Measurements from ENCODE around the gene LBH.

Gene LBH

DNA sequence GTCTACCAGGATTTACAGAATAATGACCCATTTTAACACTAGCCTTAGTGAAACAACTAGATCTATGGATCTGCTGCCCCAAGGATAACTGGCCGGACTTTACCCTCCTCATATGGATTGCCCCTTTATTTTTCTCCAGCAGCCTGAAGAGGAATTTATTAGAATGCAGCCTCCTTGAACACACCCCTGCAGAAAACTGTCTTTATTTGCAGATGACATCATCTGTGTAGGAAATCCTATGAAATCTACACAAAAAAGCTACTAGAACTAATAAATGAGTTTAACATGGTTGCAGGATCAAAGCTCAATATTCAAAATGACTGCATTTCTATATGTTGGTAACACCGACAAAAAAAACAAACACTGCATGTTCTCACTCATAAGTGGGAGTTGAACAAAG is 29.6 kb downstream of the LBH start:
- no peaks in the 10 kb centered on the region for H3K4me1 ChIP-seq (ENCODE audit: insufficient read depth, insufficient read length)
- H3K27me3 ChIP-seq (ENCODE audit: insufficient read depth, insufficient read length): no peaks in the 10 kb centered on the region

DNA sequence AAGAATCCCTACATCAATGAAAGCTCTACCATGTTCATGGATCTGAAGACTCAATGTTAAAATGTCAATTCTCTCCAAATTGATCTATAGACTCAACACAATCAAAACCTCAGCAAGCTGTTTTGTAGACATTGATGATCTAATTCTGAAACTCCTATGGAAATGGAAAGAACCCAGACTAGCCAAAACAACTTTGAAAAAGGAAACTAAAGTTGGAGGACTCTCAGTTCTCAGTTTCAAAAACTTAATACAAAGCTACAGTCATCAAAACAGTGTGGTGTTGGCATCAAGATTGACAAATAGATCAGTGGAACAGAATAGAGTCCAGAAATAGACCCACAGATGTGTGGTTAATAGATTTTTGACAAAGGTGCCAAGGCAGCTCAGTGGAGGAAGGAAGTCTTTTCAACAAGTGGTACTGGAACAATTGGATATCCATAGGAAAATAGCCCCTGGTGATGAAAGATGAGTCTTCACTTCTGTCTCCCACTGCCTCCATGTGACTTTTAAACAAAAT is 30.4 kb downstream of the LBH start:
- H3K36me3 ChIP-seq (ENCODE audit: insufficient read depth, insufficient read length, low read length): peaks cover 20% of the 10 kb centered on the region
- no peaks in the 10 kb centered on the region for H3K9me3 ChIP-seq (ENCODE audit: insufficient read depth, low read length)
- no peak overlapping the region for H3K9ac ChIP-seq (ENCODE audit: insufficient read length, low read depth)
- H3K4me3 ChIP-seq (ENCODE audit: insufficient read length, low read depth): no peak overlapping the region
- no peaks in the 10 kb centered on the region for H3K27me3 ChIP-seq (ENCODE audit: insufficient read depth, insufficient read length)
- no peaks in the 10 kb centered on the region for H3K4me1 ChIP-seq (ENCODE audit: insufficient read depth, insufficient read length)
- DNase-seq (ENCODE audit: low read depth, low spot score): no peak
- TF ChIP-seq YY1 (IDR thresholded peaks at IDR 0.05; ENCODE audit: insufficient read depth, insufficient read length) (no peak), SUZ12 (IDR thresholded peaks at IDR 0.05; ENCODE audit: extremely low read depth, insufficient read depth, insufficient read length) (no peak), ZNF274 (IDR thresholded peaks at IDR 0.05; ENCODE audit: low read depth, low read length) (no peak)

More for the DNA sequence above, 29.6 kb downstream of the LBH start:
- Histone ChIP-seq H3K4me3 (ENCODE audit: insufficient read length, low read depth) (no peak overlapping the region), H3K9me3 (ENCODE audit: insufficient read depth, low read length) (no peaks in the 10 kb centered on the region), H3K36me3 (ENCODE audit: insufficient read depth, insufficient read length, low read length) (peaks cover 23% of the 10 kb centered on the region), H3K9ac (ENCODE audit: insufficient read length, low read depth) (no peak overlapping the region)
- DNase-seq (ENCODE audit: low read depth, low spot score): no peak
- TF ChIP-seq YY1 (IDR thresholded peaks at IDR 0.05; ENCODE audit: insufficient read depth, insufficient read length) (no peak), SUZ12 (IDR thresholded peaks at IDR 0.05; ENCODE audit: extremely low read depth, insufficient read depth, insufficient read length) (no peak), ZNF274 (IDR thresholded peaks at IDR 0.05; ENCODE audit: low read depth, low read length) (no peak)

DNA sequence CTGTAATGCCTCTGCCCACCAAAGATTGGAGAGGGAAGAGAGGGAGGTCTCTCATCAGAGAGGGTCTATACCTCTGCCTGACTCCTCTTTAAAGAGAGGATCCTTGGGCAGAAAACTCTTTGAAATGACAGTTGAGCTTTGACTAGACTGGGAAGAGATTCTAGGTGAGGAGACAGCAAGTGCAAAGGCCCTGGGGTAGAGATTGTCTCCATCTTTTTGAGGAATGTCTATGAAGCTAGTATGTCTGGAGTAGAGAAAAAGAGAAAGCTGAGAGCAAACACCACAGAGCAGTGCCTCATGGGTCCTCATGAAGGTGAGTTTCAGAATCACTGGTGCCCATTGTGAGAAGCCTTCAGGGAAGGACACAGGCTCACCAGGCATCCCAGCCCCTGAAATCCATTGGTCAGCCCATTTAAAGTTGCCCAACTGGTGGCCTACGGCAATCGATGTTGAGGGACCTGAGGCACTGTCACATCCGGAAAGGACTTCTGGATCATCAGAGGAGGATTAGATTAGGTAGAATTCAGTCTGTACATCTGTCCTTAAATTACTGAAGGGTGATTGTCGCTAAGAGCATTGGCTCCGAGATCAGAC is 31.5 kb downstream of the LBH start:
- Histone ChIP-seq H3K4me1 (ENCODE audit: insufficient read depth, insufficient read length) (no peaks in the 10 kb centered on the region), H3K27me3 (ENCODE audit: insufficient read depth, insufficient read length) (no peaks in the 10 kb centered on the region), H3K9me3 (ENCODE audit: insufficient read depth, low read length) (no peaks in the 10 kb centered on the region), H3K4me3 (ENCODE audit: insufficient read length, low read depth) (no peak overlapping the region), H3K36me3 (ENCODE audit: insufficient read depth, insufficient read length, low read length) (peaks cover 16% of the 10 kb centered on the region), H3K9ac (ENCODE audit: insufficient read length, low read depth) (no peak overlapping the region)
- no peak for DNase-seq (ENCODE audit: low read depth, low spot score)
- no peak for TF ChIP-seq SUZ12 (IDR thresholded peaks at IDR 0.05; ENCODE audit: extremely low read depth, insufficient read depth, insufficient read length)

DNA sequence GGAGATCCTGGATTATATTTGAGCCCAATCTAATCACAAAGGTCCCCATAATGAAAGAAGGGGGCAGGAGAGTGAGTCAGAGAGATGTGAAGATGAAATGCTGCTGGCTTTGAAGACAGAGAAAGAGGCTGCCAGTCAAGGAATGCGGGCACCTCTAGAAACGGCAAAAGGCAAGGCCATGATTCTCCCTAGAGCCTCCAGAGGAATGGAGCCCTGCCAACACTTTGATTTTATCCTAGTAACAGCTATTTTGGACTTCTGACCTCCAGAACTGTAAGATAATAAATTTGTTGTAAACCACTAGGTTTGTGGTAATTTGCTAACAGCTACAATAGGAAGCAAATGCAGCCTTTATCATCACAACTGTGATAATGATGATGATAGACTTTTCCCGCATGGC is 32.9 kb downstream of the LBH start:
- Histone ChIP-seq H3K36me3 (ENCODE audit: insufficient read depth, insufficient read length, low read length) (peaks cover 3% of the 10 kb centered on the region), H3K9ac (ENCODE audit: insufficient read length, low read depth) (no peak overlapping the region), H3K4me1 (ENCODE audit: insufficient read depth, insufficient read length) (no peaks in the 10 kb centered on the region), H3K4me3 (ENCODE audit: insufficient read length, low read depth) (no peak overlapping the region), H3K27me3 (ENCODE audit: insufficient read depth, insufficient read length) (no peaks in the 10 kb centered on the region), H3K9me3 (ENCODE audit: insufficient read depth, low read length) (no peaks in the 10 kb centered on the region)
- no peak for DNase-seq (ENCODE audit: low read depth, low spot score)
- TF ChIP-seq ZNF274 (IDR thresholded peaks at IDR 0.05; ENCODE audit: low read depth, low read length) (no peak), YY1 (IDR thresholded peaks at IDR 0.05; ENCODE audit: insufficient read depth, insufficient read length) (no peak), SUZ12 (IDR thresholded peaks at IDR 0.05; ENCODE audit: extremely low read depth, insufficient read depth, insufficient read length) (no peak)

DNA sequence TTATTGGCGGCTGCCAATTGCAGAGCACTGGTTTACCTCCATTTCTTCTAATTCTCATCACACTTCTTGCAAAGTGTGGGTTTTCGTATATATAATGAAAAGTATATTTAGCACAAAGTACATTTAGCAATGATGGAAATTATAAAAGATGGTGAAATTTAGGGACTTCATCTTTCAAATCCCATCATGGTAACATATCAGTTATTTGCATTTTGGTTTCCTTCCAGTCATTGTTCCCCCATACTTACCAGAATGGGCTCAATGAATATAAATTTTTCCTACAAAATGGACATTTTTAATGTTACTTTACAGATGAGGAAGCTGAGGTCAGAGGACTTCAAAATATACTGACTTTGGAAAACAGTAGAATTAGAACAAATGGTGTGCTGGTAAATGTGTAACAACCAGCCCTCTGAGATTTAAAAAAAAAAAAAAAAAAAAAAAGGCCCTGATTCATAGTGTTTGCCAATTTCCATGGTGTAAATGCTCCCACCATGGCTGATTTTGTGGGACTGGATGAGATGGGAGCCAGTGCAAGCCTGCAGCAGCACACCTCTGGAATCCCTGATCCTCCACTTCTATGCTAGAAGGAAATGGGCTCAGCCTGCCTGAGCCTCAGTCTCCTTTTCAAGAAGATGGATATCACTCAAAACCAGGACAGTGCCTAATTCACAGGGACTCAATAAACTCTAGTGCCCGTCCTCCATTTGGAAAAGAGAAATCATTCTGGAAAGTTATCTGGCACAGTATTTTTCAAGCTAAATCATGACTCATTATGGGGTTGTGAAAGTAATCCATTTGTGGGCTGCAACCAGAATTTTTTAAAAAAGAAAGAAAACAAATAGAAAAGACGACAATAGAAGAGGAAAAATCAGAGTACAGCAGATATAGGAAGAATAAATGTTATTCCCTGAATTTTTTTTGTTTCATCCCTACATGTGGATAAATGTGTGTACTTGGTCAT is 34.0 kb downstream of the LBH start:
- H3K9ac ChIP-seq (ENCODE audit: insufficient read length, low read depth): no peak overlapping the region
- no peaks in the 10 kb centered on the region for H3K4me1 ChIP-seq (ENCODE audit: insufficient read depth, insufficient read length)
- H3K9me3 ChIP-seq (ENCODE audit: insufficient read depth, low read length): no peaks in the 10 kb centered on the region
- no peaks in the 10 kb centered on the region for H3K27me3 ChIP-seq (ENCODE audit: insufficient read depth, insufficient read length)
- TF ChIP-seq SUZ12 (IDR thresholded peaks at IDR 0.05; ENCODE audit: extremely low read depth, insufficient read depth, insufficient read length): no peak
- no peak for TF ChIP-seq ZNF274 (IDR thresholded peaks at IDR 0.05; ENCODE audit: low read depth, low read length)
- no peak for TF ChIP-seq YY1 (IDR thresholded peaks at IDR 0.05; ENCODE audit: insufficient read depth, insufficient read length)
- DNase-seq (ENCODE audit: low read depth, low spot score): no peak
- H3K4me3 ChIP-seq (ENCODE audit: insufficient read length, low read depth): no peak overlapping the region
- peaks cover under 1% of the 10 kb centered on the region for H3K36me3 ChIP-seq (ENCODE audit: insufficient read depth, insufficient read length, low read length)

DNA sequence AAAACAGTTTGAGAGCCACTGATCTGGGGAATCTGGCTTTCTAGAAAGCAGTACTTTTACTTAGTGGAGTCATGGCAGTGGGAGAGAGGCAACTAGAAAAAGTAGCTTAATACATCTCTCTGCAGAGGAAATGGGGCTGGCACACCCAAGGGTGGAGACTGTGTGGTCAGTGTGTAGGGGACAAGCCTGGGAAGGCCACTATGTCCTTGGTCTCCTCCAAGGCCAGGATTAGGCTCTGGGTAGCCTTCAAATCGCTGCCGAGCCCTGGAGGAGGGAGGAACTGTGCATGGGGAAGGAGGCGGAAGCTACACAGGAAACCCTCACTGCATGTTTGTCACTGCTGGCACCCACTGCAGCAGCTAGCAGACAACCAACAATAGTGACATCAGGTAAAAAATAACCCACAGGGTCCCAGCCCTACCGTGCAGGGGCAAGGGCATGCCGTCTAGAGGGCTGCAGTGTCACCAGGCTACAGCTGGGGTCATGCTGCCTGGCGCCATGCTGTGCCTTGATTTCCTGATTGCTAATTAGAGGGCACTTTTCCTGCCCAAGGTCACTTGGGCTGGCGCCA is 34.8 kb downstream of the LBH start:
- Histone ChIP-seq H3K9ac (ENCODE audit: insufficient read length, low read depth) (no peak overlapping the region), H3K4me1 (ENCODE audit: insufficient read depth, insufficient read length) (no peaks in the 10 kb centered on the region), H3K27me3 (ENCODE audit: insufficient read depth, insufficient read length) (no peaks in the 10 kb centered on the region), H3K4me3 (ENCODE audit: insufficient read length, low read depth) (no peak overlapping the region), H3K9me3 (ENCODE audit: insufficient read depth, low read length) (no peaks in the 10 kb centered on the region), H3K36me3 (ENCODE audit: insufficient read depth, insufficient read length, low read length) (no peaks in the 10 kb centered on the region)
- no peak for DNase-seq (ENCODE audit: low read depth, low spot score)
- TF ChIP-seq SUZ12 (IDR thresholded peaks at IDR 0.05; ENCODE audit: extremely low read depth, insufficient read depth, insufficient read length) (no peak), ZNF274 (IDR thresholded peaks at IDR 0.05; ENCODE audit: low read depth, low read length) (no peak), YY1 (IDR thresholded peaks at IDR 0.05; ENCODE audit: insufficient read depth, insufficient read length) (no peak)

DNA sequence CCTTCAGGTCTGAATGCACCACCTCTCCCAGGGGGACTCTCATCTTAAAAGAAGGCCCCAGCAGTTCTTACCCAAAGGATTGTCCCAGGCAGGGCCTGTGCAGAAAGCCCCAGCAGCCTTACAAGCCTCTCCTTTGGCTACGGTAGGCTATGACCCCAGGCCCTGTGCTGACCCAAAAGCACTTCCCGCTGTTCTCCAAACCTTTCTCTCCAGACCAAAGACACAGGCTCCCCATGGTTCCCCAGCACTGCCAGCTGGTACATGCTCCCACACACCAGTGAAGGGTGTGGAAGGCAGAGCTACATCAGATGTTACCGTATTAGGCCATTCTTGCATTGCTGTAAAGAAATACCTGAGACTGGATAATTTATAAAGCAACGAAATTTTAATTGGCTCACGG is 35.4 kb downstream of the LBH start:
- TF ChIP-seq SUZ12 (IDR thresholded peaks at IDR 0.05; ENCODE audit: extremely low read depth, insufficient read depth, insufficient read length): no peak
- no peak for TF ChIP-seq YY1 (IDR thresholded peaks at IDR 0.05; ENCODE audit: insufficient read depth, insufficient read length)
- no peak for TF ChIP-seq ZNF274 (IDR thresholded peaks at IDR 0.05; ENCODE audit: low read depth, low read length)
- Histone ChIP-seq H3K9ac (ENCODE audit: insufficient read length, low read depth) (no peak overlapping the region), H3K27me3 (ENCODE audit: insufficient read depth, insufficient read length) (no peaks in the 10 kb centered on the region), H3K9me3 (ENCODE audit: insufficient read depth, low read length) (no peaks in the 10 kb centered on the region), H3K4me3 (ENCODE audit: insufficient read length, low read depth) (no peak overlapping the region), H3K36me3 (ENCODE audit: insufficient read depth, insufficient read length, low read length) (no peaks in the 10 kb centered on the region), H3K4me1 (ENCODE audit: insufficient read depth, insufficient read length) (no peaks in the 10 kb centered on the region)
- no peak for DNase-seq (ENCODE audit: low read depth, low spot score)
